NB4 (cell line): Measurements from ENCODE around the gene PPM1F.

Experiments used
- MYC ChIP-seq: IDR thresholded peaks from 2 replicates; pipeline ENCODE4 v1.6.1; 2011; ENCODE audit warnings: low read depth, low read length
- TF ChIP-seq, protein P1 (sequence below): IDR thresholded peaks from one replicate; pipeline ENCODE4 v1.5.1; 2012; ENCODE audit warnings: low read depth, low read length
- TF ChIP-seq, protein P2 (sequence below): IDR thresholded peaks from 2 replicates; pipeline ENCODE4 v1.6.1; 2011; ENCODE audit warnings: low read depth, low read length

DNA sequence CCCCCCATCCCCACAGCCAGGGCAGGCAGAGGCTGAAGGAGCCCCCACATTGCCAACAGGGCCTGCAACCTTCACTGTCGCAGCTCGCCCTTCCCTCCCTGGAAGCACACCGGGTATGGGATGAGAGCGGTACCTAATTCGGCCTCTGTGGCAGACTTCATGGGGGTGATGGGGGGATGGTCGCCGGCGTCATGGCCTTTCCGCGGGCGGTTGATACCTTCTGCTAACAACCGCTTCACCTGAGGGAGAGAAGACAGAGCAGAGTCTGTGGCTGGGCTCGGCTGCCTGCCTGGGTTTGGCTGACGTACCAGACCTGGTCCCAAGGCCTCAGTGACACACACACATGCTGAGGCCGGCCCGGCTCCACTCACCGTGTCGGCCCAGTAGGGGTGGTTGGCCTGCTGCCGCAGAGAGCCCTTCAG, 11.2 kb upstream of the PPM1F start:
- TF ChIP-seq, protein P1, sequence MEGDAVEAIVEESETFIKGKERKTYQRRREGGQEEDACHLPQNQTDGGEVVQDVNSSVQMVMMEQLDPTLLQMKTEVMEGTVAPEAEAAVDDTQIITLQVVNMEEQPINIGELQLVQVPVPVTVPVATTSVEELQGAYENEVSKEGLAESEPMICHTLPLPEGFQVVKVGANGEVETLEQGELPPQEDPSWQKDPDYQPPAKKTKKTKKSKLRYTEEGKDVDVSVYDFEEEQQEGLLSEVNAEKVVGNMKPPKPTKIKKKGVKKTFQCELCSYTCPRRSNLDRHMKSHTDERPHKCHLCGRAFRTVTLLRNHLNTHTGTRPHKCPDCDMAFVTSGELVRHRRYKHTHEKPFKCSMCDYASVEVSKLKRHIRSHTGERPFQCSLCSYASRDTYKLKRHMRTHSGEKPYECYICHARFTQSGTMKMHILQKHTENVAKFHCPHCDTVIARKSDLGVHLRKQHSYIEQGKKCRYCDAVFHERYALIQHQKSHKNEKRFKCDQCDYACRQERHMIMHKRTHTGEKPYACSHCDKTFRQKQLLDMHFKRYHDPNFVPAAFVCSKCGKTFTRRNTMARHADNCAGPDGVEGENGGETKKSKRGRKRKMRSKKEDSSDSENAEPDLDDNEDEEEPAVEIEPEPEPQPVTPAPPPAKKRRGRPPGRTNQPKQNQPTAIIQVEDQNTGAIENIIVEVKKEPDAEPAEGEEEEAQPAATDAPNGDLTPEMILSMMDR = no peak
- TF ChIP-seq MYC = no peak
- TF ChIP-seq, protein P2, sequence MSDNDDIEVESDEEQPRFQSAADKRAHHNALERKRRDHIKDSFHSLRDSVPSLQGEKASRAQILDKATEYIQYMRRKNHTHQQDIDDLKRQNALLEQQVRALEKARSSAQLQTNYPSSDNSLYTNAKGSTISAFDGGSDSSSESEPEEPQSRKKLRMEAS = no peak
